Epithelial cell of proximal tubule (primary cell): ENCODE results near the gene PRDM16. TPM values are rescaled to one million over a fixed set of nuclear protein-coding genes. Genes with fewer than 3 reads are reported as not detected.

Experiments used
- DNase-seq: peaks from one replicate; pipeline ENCODE4 v3.0.0-alpha.2; 2011; ENCODE audit warnings: low read depth
- H3K4me3 ChIP-seq: 2 replicates; pipeline ENCODE4 v1.5.1; 2011; ENCODE audit warnings: low read depth, mild to moderate bottlenecking, low read length
- total RNA-seq: library from RNA; depleted of rRNA; stranded (reverse); fragments of >200 nt; gene quantifications from 2 replicates; pipeline ENCODE4 v1.2.3, GENCODE V29; 2015
- TF ChIP-seq, protein P1 (sequence below): conservative IDR thresholded peaks from 2 replicates; pipeline ENCODE4 v1.5.1; 2012; ENCODE audit warnings: low read depth, mild to moderate bottlenecking, low read length

The PRDM16 gene
- total RNA-seq, 1 donor from 2014 or later = 0.06 TPM

DNA sequence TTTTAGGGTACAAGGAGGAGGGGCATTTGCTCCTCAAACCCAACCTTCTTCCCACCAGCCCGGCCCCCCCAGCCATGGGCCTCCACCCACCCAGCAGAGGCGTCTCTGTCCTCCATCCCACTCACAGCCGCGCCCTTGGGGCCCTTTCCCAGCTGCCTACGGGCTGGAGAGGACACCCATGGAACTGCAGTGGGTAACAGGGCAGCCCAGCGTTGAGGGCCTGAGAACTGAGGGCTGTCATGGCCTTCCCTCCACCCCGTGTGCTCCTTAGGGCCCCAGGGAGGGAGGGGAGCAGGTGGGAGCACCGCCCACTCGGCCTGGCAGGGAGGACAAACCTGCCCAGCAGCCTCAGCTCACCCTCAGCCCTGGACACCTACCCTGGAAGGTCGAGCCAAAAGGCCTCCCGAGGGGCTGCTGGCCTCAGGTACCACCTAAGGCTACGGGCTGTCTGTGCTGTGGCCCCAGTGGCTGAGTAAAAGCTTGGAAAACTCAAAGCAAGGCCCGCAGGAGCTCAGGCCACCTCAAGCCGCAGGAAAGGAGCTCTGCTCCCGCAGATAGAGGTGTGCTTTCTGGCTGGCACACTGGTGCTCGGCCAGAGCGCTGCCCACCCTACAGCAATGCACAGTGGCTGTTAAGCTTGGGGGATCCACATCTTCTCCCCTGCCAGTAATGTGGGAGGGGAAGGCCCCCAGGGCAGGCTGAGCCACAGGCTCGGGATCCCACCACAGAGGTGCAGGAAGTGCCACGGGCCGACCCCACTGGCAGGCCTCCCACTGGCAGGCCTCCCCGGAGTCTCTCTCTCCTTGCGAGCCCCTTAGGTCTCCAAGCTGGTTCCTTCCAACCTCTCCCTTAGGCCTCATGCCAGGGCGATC, 383.2 kb downstream of the PRDM16 start:
- DNase-seq = no peak
- TF ChIP-seq, protein P1, sequence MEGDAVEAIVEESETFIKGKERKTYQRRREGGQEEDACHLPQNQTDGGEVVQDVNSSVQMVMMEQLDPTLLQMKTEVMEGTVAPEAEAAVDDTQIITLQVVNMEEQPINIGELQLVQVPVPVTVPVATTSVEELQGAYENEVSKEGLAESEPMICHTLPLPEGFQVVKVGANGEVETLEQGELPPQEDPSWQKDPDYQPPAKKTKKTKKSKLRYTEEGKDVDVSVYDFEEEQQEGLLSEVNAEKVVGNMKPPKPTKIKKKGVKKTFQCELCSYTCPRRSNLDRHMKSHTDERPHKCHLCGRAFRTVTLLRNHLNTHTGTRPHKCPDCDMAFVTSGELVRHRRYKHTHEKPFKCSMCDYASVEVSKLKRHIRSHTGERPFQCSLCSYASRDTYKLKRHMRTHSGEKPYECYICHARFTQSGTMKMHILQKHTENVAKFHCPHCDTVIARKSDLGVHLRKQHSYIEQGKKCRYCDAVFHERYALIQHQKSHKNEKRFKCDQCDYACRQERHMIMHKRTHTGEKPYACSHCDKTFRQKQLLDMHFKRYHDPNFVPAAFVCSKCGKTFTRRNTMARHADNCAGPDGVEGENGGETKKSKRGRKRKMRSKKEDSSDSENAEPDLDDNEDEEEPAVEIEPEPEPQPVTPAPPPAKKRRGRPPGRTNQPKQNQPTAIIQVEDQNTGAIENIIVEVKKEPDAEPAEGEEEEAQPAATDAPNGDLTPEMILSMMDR = no peak
- H3K4me3 ChIP-seq = no peak overlapping the region

DNA sequence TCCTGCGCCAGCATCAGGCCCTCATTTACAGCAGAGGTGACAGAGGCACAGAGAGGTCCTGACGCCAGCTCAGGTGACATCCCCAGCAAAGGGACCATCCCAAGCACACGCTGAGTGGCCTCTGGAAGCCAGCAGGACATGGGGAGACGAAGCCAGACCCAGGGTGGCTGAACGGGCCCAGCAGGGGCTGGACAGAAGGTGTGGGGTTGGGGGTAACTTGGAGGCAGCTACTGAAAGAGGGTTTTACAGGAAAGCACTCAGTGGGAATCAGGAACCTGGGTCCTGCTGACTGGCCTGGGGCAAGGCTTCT, 383.8 kb downstream of the PRDM16 start:
- DNase-seq = no peak
- no peak overlapping the region for H3K4me3 ChIP-seq
- TF ChIP-seq, protein P1 = no peak

DNA sequence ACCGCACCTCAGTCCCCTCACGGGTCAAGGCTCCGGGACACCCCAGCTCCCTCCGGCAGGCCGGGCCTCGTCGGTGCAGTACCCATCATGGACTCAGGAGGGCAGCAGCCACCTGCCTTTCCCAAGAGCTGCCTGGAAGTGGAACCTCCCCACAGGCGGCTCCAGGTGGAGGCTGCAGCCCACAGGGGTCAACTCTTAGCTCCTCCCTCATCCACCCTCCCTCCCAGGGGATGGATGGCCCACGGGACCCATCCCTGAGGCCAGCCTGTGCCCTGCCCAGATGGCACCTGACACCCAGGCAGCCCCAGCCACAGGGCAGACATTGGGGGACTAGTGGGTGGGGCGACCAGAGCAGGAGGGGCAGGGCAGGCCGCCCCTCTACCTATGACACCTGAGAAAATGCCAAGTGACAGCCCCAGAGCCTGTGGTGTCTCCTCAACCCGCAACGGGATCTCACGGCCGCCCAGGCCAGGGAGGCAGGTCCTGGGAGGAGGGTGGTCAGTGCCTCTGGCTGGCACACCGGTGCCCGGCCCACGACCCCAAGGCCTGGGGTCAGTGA, 384.3 kb downstream of the PRDM16 start:
- no peak overlapping the region for H3K4me3 ChIP-seq

DNA sequence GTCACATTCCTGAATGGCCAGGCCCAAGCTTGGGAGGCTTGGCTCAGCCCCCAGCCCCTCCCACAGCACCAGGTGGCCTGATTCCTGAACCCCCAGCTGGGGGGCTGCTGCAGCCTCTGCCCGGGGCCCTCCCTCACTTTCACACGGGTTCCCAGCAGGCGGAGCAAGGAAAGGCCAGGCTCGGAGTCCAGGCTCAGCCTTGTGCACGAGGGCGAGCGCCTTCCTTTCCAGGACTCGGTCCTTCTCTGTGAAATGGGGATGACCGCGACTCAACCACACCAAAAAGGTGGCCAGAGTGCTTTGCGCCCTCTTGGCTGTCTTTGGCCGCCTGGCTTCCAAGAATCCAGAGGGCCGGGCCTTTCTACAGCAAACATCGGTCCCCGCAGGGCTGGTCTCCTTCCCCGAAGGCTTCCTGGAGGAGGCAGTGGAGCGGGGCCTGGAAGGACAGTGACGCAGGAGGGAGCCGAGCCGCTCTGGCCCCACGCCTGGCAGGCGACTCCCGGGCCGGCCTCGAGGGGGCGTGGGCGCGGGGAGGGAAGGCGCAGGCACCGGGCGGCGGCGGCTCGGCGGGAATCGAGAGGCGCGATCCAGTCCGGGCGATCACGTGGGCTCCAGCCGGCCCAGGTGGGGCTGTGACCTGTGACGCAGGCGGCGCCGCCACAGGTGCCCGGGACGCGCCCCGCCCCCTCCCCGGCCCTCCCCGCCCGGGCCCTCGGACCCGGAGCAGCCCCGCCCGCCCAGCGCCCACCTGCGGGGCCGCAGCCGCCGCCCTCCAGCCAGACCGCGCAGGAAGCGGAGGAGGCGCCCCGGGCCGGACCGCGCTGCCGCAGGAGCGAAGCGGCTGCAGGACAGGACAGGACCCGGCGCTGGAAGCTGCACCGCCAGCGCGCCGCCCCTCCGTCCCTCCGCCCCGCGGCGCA, 385.1 kb downstream of the PRDM16 start, which contains the start of gene ARHGEF16:
ARHGEF16 (plus strand) TSS at position 775 of the 920 bp plus-strand sequence. CDS start 8,420 bp downstream, outside the sequence.
- DNase-seq = no peak
- H3K4me3 ChIP-seq = peak within 1 kb of the TSS; percentile 64
- TF ChIP-seq, protein P1 = peak; percentile 40

More for the DNA sequence above, 384.3 kb downstream of the PRDM16 start:
- no peak for DNase-seq
- TF ChIP-seq, protein P1 = peak; percentile 91

DNA sequence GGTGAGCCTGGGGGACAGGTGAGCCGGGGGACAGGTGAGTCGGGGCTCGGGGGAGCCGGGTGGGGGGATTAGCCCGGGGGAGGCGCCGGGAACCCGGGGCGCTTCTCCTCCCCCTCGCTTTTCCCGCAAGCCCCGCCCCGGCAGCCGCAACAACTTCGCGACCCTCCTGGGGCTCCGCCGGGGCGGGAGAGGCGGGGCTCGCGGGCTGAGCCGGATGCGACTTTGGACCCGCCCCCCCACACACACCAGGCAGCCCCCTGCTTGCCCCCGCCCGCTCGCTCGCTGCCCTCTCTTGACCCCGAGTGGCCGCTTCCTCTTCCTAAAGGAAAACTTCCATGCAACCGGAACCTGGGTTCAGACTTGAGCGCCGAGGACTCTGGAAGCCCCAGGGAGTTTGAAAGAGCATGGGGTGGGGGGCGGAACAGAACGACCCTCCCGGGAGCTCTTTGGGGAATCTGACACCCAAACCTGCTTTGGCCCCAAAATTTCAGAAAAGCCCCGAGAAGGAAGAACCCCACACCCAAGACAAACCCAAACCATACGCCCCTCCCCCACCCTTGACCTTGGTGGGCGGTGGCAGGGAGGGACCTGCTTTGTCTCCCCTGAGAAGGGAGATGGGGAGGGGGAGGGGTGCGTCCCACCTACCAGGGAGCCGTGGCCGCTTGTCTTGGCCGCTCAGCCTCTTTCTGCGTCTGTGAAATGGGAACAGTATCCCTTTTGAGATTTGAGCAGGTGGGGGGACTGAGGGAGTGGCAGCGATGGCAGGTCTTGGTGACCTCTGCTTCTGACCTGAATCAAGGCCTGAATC, 386.0 kb downstream of the PRDM16 start:
- TF ChIP-seq, protein P1 = no peak
- no peak for DNase-seq
- H3K4me3 ChIP-seq = peak overlapping the region; percentile 64
